Stimulated activated CD8-positive, alpha-beta memory T cell treated with anti-CD3 and anti-CD28 coated beads, Interleukin-2, amount 100 ng/mL, for 48 hours (primary cell): Measurements from ENCODE around the gene NPC1.
"Not testable (repeated sequence)": the region's sequence is repeated elsewhere in the genome, so short reads cannot be mapped to it uniquely, and the experiment has no call there.

Experiments used
- DNase-seq, 2 donors: peaks; one replicate each; pipeline ENCODE4 v3.0.0-alpha.2; 2020; ENCODE audit warnings: low read depth in 2 of 2

Gene NPC1

DNA sequence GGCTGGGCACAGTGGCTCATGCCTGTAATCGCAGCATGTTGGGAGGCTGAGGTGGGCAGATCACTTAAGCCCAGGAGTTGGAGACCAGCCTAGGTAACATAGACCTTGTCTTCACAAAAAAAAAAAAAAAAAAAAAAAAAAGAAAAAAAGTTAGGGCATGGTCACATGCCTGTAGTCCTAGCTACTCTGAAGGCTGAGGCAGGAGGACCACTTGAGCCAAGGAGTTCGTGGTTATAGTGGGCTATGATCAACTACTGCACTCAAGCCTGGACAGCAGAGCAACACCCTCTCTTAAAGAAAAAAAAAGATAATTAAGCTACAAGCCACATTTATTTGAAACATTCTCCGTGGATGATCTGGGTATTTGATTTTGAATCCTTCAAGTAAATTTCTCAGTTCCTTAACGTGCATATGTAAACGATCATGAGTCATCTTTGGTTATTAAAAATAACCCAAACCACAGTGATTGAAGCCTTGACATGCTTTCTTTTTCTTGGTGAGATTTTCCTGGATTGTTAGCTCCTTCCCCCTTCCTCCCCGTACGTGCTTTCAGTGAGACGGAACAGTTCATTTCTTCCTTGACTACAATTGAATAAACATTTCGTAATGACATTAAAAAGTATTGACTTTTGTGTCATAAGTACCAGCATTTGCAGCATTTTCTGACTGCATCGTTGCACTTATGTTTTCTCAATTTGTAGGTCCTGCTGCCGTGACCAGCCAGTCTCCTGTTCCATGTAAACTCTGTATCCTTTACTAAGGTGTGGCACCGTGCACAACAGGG is 62.7 kb downstream of the NPC1 start:
- no peak for DNase-seq

DNA sequence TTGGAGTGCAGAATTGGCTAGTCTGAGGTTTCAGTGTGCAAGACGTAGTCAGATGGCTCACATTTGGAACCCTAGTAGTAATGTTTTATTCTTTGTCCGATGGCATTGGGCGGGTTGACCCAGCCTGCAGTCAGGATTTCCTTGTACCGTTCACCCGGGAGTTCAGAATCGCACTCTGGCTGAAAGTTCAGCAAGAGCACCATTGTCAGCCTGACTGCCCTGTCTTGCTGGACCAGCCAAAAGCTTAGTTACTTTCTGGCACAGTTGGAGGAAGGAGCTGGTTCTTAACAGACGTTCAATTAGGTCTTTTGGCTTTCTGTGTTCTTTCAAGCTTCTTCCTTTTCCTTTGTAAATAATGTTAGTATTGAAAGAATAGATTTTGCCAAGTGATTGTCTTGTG is 64.4 kb downstream of the NPC1 start:
- no peak for DNase-seq

DNA sequence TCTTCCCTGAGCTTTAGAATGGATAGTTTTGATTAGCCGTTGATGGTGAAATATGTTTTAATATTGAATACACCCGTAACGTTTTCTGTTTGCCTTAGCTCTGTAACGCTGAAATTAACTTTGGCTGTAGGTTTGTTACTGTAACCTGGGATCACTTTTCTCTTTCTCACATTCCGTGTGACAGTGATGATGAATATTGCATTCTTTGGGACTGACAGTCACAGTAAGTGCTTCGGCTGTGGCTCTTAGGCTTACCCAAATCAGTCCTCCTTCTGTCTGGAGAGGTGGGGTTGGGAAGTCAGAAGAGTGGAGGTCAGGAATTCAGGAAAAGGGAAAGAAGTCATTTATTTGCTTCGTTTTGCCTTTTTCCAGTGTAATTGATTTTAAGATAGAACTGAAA is 65.0 kb downstream of the NPC1 start:
- DNase-seq: no peak

DNA sequence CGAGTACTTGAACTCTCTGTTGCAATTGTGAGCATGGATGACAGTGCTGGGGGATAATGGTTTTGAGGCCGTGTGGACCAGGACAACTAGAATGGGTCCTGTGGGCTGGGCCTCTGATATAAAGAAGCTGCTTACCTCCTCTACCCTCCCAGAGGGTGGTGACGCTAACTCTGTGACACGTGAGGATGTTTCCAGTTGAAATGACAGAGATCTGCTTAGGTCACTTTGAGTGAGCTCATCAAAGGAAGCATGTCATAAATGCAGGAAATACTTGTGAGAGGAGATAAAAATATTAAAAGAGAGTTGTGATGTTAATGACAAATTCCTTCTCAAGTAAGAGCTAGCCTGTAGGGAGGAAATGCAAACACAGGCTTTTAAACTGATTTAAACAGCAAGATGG is 66.6 kb downstream of the NPC1 start:
- no peak for DNase-seq

DNA sequence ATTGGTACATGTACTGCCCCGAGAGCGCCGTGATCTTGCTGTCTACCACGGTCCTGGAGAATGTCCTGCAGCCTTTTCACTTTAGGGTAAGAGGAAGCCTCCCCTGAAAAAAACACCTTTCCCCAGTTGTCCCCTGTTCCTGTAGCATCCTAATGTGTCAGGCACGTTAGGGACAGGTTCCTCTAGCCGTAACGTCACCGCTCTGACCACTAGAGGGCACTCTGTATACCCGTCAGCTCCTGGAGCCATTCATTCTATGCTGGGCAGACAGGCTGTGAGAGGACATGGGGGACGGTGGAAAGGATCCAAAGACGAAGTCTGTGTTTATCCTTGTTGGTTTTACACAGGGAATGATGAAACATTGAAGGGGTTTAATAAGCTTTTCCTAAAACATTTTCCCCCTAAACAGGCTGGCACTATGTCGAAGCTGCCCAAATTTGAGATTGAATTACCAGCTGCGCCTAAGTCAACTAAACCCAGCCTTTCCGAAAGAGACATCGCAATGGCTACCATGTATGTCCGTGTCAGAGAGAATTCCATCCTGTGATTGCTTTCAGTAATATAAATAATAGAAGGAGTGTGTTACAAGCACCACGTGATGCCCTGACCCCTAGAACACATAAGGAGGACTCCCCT is 70.3 kb downstream of the NPC1 start:
- DNase-seq: peak; percentile 51 to 64

DNA sequence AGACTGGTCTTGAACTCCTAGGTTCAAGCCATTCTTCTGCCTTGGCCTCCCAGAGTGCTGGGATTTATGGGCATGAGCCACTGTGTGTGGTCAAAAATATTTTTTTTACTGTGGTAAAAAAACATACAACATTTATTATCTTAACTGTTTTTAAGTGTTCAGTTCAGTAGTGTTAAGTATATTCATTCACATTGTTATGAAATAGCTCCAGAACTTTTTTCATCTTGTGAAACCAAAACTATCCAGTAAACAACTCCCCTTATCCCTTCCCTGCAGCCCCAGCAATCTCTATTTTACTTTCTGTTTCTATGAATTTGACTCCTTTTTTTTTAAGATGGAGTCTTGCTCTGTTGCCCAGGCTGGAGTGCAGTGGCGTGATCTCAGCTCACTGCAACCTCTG is 73.7 kb downstream of the NPC1 start:
- no peak for DNase-seq

DNA sequence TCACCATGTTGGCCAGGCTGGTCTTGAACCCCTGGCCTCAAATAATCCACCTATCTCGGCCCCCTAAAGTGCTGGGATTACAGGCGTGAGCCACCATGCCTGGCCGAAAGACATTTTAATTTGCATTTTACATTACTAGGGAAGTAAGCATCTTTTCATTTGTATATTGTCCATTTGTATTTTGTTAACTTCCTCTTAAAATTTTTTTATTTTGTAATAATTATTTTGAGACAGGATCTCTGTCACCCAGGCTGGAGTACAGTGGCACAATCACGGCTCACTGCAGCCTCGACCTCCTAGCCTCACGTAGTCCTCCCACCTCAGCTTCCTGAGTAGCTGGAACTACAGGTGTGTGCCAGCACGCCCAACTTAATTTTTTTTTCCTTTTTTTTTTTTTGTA is 74.1 kb downstream of the NPC1 start:
- DNase-seq: not testable (repeated sequence)

DNA sequence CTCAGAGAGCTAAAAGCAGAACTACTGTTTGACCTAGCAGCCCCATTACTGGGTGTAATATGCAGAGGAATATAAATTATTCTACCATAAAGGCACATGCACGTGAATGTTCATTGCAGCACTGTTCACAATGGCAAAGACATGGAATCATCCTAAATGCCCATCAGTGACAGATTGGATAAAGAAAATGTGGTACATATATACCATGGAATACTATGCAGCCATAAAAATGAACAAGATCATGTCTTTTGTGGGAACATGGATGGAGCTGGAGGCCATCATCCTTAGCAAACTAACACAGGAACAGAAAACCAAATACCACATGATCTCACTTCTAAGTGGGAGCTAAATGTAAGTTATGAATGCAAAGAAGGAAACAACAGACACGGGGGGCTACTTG is 75.4 kb downstream of the NPC1 start:
- DNase-seq: not testable (repeated sequence)

DNA sequence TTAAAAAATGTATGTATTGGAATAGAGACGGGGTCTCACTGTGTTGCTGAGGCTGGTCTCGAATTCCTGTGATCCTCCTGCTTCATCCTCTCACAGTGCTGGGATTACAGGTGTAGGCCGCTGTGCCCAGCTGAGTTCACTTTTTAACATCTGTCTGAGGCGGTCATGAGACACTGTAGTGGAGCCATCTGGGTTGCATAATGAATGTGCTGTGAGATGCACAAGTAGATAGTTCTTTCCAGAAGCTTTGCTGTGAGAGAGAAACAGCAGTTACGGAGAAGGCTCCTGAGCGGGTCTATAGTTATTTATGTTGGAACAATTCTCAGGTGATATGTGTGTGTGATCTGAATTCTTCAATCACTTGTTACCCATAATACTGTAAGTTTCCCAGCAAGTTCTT is 79.9 kb downstream of the NPC1 start:
- DNase-seq: no peak

DNA sequence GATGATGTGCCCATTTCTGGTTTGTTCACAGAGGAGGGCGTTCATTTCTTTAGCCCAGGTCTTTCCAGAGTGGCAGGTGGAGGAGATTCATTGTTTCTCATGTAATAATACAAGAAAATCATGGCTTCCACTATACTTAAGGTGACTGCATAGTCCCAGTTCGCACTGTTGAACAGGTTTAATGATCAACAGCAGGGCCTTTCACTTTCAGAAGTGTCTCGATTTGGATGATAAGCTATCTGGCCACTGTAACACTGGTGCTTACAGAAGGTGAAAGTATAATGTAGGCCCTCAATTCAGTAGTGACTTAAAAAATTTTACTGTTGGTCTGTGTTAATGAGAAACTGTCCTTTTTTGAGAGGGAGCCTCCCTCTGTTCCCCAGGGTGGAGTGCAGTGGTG is 81.6 kb downstream of the NPC1 start:
- DNase-seq: no peak

DNA sequence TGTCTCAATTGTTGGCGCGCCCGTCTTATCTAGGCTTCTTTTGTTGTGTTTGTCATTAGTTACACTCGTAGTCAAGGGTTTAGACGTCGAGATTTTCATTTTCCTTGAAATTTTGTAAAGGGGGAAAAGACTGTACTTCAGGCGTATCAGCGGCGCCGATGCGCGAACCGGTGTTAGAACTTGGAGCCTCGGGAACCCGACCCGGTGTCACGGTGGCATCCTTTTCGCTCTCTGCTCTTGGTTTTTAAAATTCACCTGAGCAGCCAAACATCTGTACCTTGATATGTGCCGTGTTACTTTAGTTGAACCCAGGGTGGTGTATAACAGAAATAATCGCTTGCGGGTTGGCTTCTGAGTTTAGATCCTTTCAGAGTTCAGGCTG is 82.4 kb downstream of the NPC1 start:
- DNase-seq: no peak

DNA sequence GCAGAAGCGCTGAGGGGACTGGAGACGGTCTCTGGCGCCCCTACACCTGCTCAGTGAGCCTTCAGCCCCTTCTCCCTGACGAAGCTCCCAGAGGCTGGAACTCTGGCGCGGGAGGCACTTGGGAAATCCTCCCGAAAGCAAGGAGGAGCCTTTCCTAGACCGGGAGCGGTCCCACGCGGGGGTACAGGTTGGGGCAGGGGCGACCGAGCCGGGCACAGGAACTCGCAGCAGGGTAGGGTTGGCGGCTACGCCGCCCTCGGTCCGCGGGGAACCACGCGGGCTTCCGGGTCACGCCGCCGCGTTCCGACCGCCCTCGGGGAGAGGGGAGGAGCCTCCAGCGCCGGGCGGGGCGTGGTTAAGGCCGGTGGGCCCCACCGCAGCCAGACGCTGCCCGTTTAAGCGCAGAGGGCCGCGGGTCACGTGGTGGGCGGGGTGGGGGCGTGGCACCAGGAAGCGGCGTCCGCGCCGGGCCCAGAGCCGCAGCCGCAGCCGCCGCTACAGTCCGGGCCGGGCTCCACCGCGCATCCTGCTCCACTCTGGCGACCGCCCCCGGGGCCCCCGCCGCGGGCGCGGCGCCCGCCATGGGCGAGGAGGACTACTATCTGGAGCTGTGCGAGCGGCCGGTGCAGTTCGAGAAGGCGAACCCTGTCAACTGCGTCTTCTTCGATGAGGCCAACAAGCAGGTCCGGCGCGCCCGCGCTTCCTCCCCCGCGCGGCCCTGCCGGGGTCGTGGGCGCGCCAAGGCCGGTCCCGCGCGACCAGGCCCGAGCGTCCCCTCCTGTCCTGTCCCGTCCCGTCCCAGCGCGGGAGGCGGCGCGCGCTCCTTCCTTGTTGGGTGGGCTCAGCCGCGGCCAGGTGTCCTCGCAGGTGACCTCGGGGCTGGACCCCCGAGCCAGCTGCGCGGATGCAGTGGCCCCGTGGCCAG is 83.0 kb downstream of the NPC1 start, which contains the start of gene RMC1:
Gene RMC1, plus strand, starts transcription at position 474 of the 925 bp plus-strand sequence. Its CDS starts 108 bp downstream, at position 582.
- DNase-seq: peak; percentile 98 to 99

DNA sequence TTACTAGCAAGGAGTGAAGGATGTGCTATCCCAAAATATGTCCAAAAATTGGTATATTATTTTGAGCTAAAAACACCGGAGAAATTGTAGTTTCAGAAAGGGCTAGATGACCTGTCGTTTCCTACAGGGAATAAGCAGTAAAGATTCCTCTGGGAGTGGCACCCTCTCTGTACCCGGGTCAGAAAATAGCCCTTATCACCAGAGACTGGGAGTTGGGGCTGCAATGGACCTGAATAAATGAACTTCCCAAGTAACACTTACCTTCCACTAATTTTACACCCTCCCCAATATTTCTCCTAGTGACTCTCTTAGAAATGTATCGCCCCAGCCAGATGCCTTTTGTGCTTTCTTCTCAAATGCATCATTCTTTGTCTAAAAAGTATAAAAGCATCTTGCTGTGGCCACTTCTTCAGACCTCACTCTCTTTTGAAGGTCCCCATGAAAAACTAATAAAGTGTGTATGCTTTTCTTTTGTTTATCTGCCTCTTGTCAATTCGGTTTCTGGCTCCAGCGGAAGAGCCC is 83.7 kb downstream of the NPC1 start:
- no peak for DNase-seq

DNA sequence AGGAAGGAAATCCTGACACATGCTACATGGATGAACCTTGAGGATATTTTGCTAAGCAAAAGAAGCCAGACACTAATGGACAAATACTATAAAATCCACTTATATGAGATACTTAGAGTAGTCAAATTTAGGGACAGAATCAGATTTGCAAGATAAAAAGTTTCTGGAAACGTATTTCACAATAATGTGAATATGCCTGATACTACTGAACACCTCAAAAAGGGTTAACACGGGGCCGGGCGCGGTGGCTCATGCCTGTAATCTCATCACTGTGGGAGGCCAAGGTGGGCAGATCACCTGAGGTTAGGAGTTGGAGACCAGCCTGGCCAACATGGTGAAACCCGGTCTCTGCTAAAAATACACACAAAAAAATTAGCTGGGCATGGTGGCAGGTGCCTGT is 84.7 kb downstream of the NPC1 start:
- no peak for DNase-seq

DNA sequence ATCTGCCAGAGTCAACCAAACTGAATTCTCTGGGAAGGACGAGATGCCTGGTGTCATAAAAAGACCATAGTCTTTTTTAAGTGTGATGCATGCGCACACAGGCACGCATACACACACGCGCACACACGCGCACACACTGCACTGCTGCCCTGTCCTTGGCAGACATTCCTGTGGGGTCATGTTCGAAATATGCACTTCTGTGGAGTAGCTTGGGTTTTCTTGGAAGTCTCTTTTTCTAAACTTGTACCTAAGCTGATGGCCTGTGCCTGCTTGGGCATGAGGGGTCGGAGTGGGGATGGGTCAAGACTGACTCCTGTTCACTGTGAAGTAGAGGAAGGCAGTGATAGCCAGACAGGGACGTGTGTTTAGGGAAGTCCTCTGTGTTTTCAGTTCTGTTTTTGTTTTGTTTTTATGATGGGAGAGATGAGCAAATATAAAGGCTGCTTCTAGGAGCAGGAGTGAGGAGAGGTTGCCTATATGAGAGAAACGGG is 87.0 kb downstream of the NPC1 start:
- no peak for DNase-seq

DNA sequence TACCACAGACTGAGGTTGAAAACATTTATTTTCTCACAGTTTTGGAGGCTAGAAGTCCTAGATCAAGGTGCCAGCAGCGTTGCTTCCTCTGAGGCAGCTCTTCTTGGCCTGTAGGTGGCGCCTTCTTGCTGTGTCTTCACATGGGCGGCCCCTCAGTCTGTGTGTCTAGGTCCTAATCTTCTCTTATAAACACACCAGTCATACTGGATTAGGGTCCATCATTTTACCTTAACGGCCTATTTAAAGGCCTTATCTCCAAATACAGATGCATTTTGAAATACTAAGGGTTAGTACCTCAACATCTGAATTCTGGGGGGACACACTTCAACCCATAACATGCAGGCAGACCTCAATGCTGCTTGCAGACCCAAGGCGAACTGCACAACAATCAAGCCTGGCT is 87.4 kb downstream of the NPC1 start:
- peak; percentile 36 to 49 for DNase-seq

DNA sequence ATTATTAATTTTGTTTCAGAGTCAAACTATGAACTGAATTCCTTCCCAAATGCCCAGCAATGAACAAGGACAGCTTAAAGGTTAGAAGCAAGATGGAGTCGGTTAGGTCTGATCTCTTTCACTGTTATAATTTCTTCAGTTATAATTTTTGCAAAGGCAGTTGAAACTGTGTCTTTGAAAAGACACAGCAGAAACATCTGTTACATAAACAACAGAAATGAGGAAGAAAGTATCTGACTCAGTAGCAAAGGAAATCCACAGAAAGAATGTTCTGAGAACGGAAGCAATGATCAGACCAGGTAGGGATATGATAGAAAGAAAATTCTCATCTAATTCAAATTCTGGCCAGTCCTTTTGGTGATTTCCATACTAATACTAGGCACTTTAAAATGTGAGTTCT is 88.2 kb downstream of the NPC1 start:
- DNase-seq: no peak

DNA sequence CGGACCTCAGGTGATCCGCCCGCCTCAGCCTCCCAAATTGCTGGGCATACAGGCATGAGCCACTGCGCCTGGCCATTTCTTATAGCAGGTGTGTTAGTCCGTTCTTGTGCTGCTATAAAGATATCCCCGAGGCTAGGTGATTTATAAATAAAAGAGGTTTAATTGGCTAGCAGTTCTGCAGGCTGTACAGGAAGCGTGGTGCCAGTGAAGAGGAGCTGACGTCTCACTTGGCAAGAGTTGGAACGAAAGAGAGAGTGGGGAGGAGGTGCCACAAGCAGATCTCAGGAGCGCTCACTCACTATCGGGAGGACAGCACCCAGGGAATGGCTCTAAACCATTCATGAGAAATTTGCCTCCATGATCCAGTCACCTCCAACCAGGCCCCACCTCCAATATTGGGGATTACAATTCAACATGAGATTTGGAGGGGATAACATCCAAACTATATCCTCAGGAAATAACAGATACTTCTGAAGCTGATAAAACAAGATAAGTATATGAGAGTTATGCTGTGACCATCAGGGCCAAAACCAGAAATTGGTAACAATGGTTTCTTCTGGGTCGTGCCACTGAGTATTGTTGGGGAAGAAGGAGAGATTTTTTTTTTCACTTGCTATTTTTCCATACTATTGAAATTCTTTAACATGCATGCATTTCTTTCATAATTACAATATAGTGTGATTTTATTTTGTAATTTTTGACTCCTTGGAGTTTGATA is 90.4 kb downstream of the NPC1 start:
- no peak for DNase-seq

DNA sequence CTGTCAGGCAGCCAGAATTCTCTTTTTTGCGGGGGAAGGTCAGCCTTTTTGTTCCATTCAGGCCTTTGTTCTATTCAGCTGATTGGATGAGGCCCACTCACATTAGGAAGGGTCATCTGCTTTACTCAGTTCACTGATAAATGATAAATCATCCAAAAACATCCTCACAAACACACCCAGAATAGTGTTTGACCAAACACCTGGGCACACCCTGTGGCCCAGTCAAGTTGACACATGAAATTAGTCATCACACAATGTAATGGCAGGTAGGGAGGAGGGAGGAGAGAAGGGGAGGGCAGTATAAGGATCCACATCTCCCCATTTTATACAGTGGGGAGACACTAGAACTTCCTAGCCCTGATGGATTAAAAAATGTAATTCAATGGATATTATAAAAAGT is 91.3 kb downstream of the NPC1 start:
- DNase-seq: no peak

DNA sequence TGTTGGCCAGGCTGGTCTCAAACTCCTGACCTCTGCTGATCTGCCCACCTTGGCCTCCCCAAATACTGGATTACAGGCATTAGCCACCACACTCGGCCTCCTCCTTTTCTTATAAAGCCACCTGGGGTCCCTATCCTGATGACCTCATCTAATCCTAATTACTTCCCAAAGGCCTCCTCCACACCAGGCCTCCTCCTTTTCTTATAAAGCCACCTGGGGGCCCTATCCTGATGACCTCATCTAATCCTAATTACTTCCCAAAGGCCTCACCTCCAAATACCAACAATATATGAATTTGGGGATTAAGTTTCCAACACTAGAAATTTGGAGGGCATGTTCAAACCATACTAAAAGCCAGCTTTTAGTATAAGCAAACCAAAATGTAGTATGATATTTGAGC is 92.7 kb downstream of the NPC1 start:
- no peak for DNase-seq

DNA sequence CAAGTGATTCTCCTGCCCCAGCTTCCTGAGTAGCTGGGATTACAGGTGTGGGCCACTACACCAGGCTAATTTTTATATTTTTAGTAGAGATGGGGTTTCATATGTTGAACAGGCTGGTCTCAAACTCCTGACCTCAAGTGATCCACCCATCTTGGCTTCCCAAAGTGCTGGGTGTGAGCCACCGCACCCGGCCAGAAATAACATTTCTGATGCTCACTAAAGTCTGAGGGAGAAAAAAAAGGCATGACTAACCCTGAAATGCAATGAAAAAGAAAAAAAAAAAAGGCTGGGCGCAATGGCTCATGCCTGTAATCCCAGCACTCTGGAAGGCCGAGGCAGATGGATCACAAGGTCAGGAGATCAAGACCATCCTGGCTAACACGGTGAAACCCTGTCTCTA is 96.7 kb downstream of the NPC1 start:
- DNase-seq: not testable (repeated sequence)
